Stomach (tissue), 9 donors: ENCODE data around the gene RAB31. TPM values are rescaled to one million over a fixed set of nuclear protein-coding genes. Genes with fewer than 3 reads are reported as not detected.

ENCODE experiments used
- DNase-seq, 2 donors: peaks; one replicate each; pipeline versions ENCODE4 v3.0.0 to v3.0.0-alpha.2; 2013 to 2019
- H3K27ac ChIP-seq, 5 donors: fragments of 200-600 bp in 4 of 5; sonication (generic) in 4 of 5; one replicate each; pipeline ENCODE4 v1.5.1; 2013 to 2019; ENCODE audit warnings: mild to moderate bottlenecking in 1 of 5, moderate library complexity in 1 of 5
- H3K27me3 ChIP-seq, 3 donors: fragments of 200-600 bp; sonication (generic); one replicate each; pipeline ENCODE4 v1.5.1; 2017 to 2019; ENCODE audit warnings: mixed run types in 1 of 3
- H3K36me3 ChIP-seq, 4 donors: fragments of 200-600 bp; sonication (generic); 1 replicate in 3 of 4; 2 replicates in 1 of 4; pipeline ENCODE4 v1.5.1; 2016 to 2019
- H3K4me1 ChIP-seq, 4 donors: fragments of 200-600 bp; sonication (generic); one replicate each; pipeline ENCODE4 v1.5.1; 2016 to 2019
- H3K4me3 ChIP-seq, 4 donors: fragments of 200-600 bp; sonication (generic) in 3 of 4; one replicate each; pipeline ENCODE4 v1.5.1; 2016 to 2019; ENCODE audit warnings: mild to moderate bottlenecking in 1 of 4
- H3K9me3 ChIP-seq, 4 donors: fragments of 200-600 bp; sonication (generic); one replicate each; pipeline ENCODE4 v1.5.1; 2016 to 2019
- CTCF ChIP-seq, 7 experiments: fragments of 450-650 bp in 4 of 7; fragments of 200-600 bp in 3 of 7; sonication (generic) in 3 of 7; IDR thresholded peaks; one replicate each; pipeline ENCODE4 v1.5.1; 2016 to 2019; ENCODE audit warnings: antibody characterized with exemption in 7 of 7, control low read depth in 2 of 7, mild to moderate bottlenecking in 1 of 7
- EP300 ChIP-seq: sonication (generic); formaldehyde crosslinking; IDR thresholded peaks from one replicate; pipeline ENCODE4 v1.6.1; 2017; ENCODE audit warnings: antibody characterized with exemption
- POLR2A ChIP-seq, 4 donors: fragments of 450-650 bp; IDR thresholded peaks; one replicate each; pipeline ENCODE4 v1.6.1; 2016; ENCODE audit warnings: antibody characterized with exemption in 4 of 4, control low read depth in 2 of 4, mild to moderate bottlenecking in 1 of 4, moderate library complexity in 1 of 4
- POLR2AphosphoS5 ChIP-seq, 3 donors: sonication (generic); formaldehyde crosslinking; IDR thresholded peaks; one replicate each; pipeline ENCODE4 v1.6.1; 2016; ENCODE audit warnings: antibody characterized with exemption in 3 of 3
- WGBS, 5 donors: extraction: QIAGEN DNeasy Blood & Tissue Kit in 3 of 5; methylation state at CpG; one replicate each; pipeline versions ENCODE4 v1.1.5 to v1.1.7; 2013 to 2018; 5-methylcytosine and 5-hydroxymethylcytosine counted together
- intact Hi-C: fragments of 100-400 bp; cut with DNase I; formaldehyde crosslinking; loops from one replicate; pipeline ENCODE4 v1.15.1; 2023; ENCODE audit warnings: low total_unique reads
- polyA plus RNA-seq, 3 donors: library from polyadenylated mRNA; stranded (reverse); fragments of 200-250 nt; gene quantifications; one replicate each; pipeline ENCODE4 v1.2.3, GENCODE V29; 2013
- total RNA-seq, 5 donors: library from RNA; depleted of rRNA; stranded (reverse); fragments of >200 nt; gene quantifications; one replicate each; pipeline versions ENCODE4 v1.1.0 to v1.2.3, GENCODE V29; 2014 to 2016
- donor health status: healthy with polysubstance abuse.
- donor health status: Bipolar disorder and iron deficiency.
- donor health status: healthy.

RAB31 gene
- total and polyA plus RNA-seq, 8 donors: 10.1 to 65.5 (median 36.8) TPM

GRCh38 chr18:9878783-9879242, 170.7 kb downstream of the RAB31 start:
- Histone ChIP-seq H3K4me3 (no peak overlapping the region), H3K27ac (no peak overlapping the region), H3K27me3 (no peaks in the 10 kb centered on the region), H3K9me3 (no peaks in the 10 kb centered on the region), H3K4me1 (peaks cover 0 to 17% (median 10%) of the 10 kb centered on the region in 4 donors), H3K36me3 (no peaks in the 10 kb centered on the region)
- intact Hi-C loops: no loop called here
- DNase-seq: no peak
- WGBS, 5 donors: 93 to 97% (median 95%) methylated on average over 6 of the region's 6 CpGs
- no peak for TF ChIP-seq POLR2AphosphoS5 (IDR thresholded peaks at IDR 0.05)

GRCh38 chr18:9884090-9884489, 176.0 kb downstream of the RAB31 start:
- no peak overlapping the region for H3K27ac ChIP-seq

GRCh38 chr18:9884532-9885140, 176.5 kb downstream of the RAB31 start:
- no peaks in the 10 kb centered on the region for H3K36me3 ChIP-seq
- H3K9me3 ChIP-seq: no peaks in the 10 kb centered on the region
- DNase-seq: no peak
- H3K27me3 ChIP-seq: no peaks in the 10 kb centered on the region
- no peak overlapping the region for H3K4me3 ChIP-seq
- no peak overlapping the region for H3K27ac ChIP-seq
- WGBS, 5 donors: 87 to 92% (median 91%) methylated on average over 12 of the region's 12 CpGs
- no peaks in the 10 kb centered on the region for H3K4me1 ChIP-seq
- no peak for TF ChIP-seq POLR2A (IDR thresholded peaks at IDR 0.05)
- no peak for TF ChIP-seq EP300
- TF ChIP-seq POLR2AphosphoS5 (IDR thresholded peaks at IDR 0.05): no peak
- no peak for TF ChIP-seq CTCF (IDR thresholded peaks at IDR 0.05)
- intact Hi-C loops: no loop called here

More at GRCh38 chr18:9884090-9884489, 176.0 kb downstream of the RAB31 start:
- no peak for DNase-seq
- WGBS, 5 donors: 87 to 93% (median 89%) methylated on average over 6 of the region's 6 CpGs
- intact Hi-C loops: no loop called here
- H3K36me3 ChIP-seq: no peaks in the 10 kb centered on the region
- H3K9me3 ChIP-seq: no peaks in the 10 kb centered on the region
- no peaks in the 10 kb centered on the region for H3K27me3 ChIP-seq
- no peaks in the 10 kb centered on the region for H3K4me1 ChIP-seq
- no peak overlapping the region for H3K4me3 ChIP-seq
- no peak for TF ChIP-seq POLR2A (IDR thresholded peaks at IDR 0.05)
- no peak for TF ChIP-seq EP300
- TF ChIP-seq CTCF (IDR thresholded peaks at IDR 0.05): no peak
- TF ChIP-seq POLR2AphosphoS5 (IDR thresholded peaks at IDR 0.05): no peak

- intact Hi-C loops: no loop called here
- Histone ChIP-seq H3K4me3 (no peak within 1 kb of the TSS), H3K9me3 (no peaks in the 10 kb centered on the region), H3K4me1 (no peaks in the 10 kb centered on the region), H3K27ac (no peak within 1 kb of the TSS), H3K27me3 (no peaks in the 10 kb centered on the region), H3K36me3 (no peaks in the 10 kb centered on the region)
- WGBS, 5 donors: 83 to 91% (median 88%) methylated on average over 6 to 8 of the region's 8 CpGs
- DNase-seq: no peak
- TF ChIP-seq POLR2A (IDR thresholded peaks at IDR 0.05): no peak
- no peak for TF ChIP-seq CTCF (IDR thresholded peaks at IDR 0.05)
- TF ChIP-seq POLR2AphosphoS5 (IDR thresholded peaks at IDR 0.05): no peak
- no peak for TF ChIP-seq EP300
These were observed 177.3 kb downstream of the RAB31 start, which contains the start of gene TXNDC2 for GRCh38 chr18:9885170-9886004. Gene TXNDC2 (plus strand): TSS chr18:9885973. CDS start chr18:9886681, 708 bp downstream.
